Left colon (tissue), 2 donors: ENCODE measurements around the gene LRRC27. TPM values are rescaled to one million over a fixed set of nuclear protein-coding genes. Genes with fewer than 3 reads are reported as not detected.

Experiments
- ATAC-seq: fragments of 200-7000 bp; cut with Tn5 transposase; one replicate; pipeline ENCODE4 v1.9.1; 2020; ENCODE audit warnings: mild to moderate bottlenecking, moderate library complexity
- DNase-seq, 2 donors: peaks; one replicate each; pipeline ENCODE4 v3.0.0-alpha.2; 2020
- intact Hi-C, 2 donors: fragments of 100-400 bp; cut with DNase I in 1 of 2; cut with micrococcal nuclease in 1 of 2; formaldehyde crosslinking; loops; one replicate each; pipeline versions ENCODE4 v1.11.2 to v1.14.0; 2022; cut with DNase I, micrococcal nuclease
- total RNA-seq, 2 donors: library from RNA; stranded (reverse); fragmentation: NEBNext Ultra II Directional; extraction: Animal tissue kit (Norgen Biotek cat#: 25700); gene quantifications; one replicate each; pipeline ENCODE4 v1.2.1, GENCODE V29; 2021
- donor health status: DM: no; HTN: no; CAD: no.
- donor health status: DM: yes; HTN: yes; CAD: no.

LRRC27 gene
- total RNA-seq, 2 donors from 2014 or later: 6.5 to 9.2 TPM

DNA sequence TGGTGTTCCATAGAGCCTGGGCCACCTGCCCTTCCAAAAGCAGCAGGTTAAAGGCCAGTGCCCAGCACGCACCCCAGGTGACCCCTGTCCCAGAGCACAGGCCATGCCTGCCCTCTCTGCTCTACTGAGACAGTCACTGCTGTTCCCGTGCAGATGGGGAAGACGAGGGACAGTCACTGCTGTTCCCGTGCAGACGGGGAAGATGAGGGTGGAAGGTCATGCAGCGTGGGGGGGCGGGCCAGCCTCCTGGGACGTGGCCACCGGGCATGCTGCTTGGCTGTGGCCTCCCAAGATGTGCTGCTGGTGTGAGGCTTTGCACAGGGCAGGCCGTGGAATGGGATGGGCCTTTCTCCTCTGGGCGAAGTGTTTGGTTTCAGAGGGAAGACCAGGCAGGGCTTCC is 18.4 kb downstream of the LRRC27 start:
- DNase-seq: no peak
- no peak for ATAC-seq
- intact Hi-C loops: loop anchor here in 1 of 2 donors (5.0 kb wide), 1 partner anchor 128 kb away; no protein-coding TSS in a partner anchor

DNA sequence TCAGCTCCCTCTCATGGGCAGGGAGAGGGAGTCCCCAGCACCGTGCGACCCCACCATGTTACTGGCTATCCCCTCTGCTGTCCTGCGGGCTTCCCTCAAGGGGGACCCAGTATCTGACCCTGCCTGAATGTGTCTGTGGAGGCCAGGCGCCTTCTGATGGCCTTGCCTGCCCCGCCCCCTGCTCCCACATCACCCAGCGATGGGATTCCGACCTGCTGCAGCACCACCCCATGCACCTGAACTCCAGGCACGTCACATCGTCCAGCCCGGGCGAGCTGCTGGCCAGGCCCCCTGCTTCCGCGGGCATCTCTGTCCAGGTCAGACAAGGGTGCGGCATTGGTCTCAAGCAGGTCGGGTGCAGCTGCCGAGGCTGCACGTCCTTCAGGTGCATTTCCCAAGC is 19.0 kb downstream of the LRRC27 start:
- intact Hi-C loops: loop anchor here in 1 of 2 donors (5.0 kb wide), 1 partner anchor 129 kb away; no protein-coding TSS in a partner anchor
- ATAC-seq: no peak
- DNase-seq: no peak

DNA sequence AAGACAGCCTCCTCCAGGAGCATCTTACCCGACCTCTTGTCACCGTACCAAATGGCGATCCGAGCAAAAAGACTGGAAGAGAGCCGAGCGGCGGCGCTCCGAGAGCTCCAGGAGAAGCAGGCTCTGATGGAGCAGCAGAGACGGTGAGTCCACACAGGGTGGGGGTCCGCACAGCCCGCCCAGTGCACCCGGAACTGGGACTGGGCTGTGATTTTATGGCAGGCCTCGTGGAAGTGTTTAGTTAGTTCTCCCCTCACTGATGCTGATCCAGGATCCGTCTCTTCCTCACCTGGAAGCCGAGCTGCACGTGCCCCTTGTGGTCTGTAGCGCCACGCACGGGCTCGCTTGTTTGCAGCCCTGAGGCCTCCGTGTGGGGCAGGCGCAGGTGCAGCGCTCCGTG is 19.6 kb downstream of the LRRC27 start:
- DNase-seq (no peak), ATAC-seq (no peak)
- intact Hi-C loops: loop anchor here in 1 of 2 donors (5.0 kb wide), 1 partner anchor 129 kb away; no protein-coding TSS in a partner anchor

DNA sequence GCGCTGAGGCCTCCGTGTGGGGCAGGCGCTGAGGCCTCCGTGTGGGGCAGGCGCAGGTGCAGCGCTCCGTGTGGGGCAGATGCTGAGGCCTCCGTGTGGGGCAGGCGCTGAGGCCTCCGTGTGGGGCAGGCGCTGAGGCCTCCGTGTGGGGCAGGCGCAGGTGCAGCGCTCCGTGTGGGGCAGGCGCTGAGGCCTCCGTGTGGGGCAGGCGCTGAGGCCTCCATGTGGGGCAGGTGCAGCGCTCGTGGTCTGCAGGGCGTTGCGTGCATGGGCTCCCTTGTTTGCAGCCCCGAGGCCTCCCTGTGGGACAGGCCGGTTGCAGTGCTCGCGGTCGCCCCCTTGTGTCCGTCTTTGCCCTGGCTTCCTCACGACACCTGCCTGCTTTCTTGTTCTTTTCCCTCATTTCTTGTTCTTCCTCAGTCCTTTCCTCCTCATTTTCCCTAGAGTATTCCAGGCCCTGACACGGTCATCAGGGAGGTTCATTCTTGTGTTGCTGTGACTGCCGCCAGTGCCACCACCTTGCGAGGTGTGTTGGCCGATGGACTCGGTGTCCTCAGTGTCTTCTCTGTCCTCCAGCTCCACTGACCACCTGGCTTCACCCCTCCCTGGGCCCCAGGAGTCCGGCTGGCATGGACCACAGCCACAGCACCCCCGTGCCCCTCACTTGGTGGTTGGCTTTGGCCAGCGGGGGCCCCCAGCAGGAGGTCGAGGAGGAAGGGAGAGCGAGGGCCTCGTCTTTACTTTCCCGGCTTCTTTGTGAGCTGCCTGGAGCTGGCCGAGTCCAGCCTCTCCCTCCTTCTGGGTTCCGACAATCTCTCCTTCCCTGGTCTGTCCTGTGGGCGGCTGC is 20.7 kb downstream of the LRRC27 start:
- peak; percentile 49 to 86 for DNase-seq
- intact Hi-C loops: loop anchor here in 1 of 2 donors (5.0 kb wide), 1 partner anchor 130 kb away; no protein-coding TSS in a partner anchor
- ATAC-seq: peak; percentile 77

DNA sequence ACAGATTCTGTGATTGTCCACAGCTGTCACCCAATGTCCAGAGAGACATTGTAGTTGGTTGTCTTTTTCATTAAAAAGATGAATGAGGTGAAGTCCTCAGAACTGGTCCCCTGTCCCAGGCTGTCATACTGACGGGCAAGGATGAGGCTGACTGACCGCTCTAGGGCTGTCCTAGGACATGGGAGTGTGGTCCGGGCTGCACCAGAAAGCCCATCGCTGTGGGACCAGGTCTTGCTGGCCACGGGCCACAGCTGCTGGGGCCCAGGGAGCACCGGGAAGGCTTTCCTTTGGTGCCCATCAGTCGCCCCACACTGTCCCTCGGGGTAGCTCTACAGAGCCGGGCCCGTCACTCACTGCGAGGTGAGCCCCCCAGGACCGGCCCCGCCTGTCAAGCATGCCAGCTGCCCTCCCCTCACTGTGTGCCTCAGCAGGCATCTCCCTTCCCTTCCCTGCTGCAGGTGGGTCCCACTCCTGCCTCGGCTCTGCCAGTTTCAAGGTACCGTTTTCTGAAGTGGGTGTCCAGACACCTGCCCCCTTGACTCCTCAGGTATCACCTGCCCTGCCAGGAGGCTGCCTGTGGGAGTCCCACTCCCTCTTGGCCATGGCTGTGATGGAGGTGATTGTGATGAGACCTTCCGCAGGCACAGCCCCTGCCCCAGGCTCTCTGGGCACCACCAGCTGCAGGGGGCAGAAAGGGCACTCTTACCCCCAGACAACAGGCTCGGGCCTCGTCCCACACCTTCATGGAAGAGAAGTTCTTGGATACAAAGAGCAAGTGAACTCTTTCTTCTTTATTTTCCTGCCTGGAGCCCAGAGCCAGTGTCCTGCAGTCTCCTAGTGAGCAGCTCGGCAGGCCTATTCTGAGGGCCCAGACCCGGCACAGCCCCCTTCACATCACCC is 21.7 kb downstream of the LRRC27 start:
- ATAC-seq (no peak), DNase-seq (no peak)
- intact Hi-C loops: loop anchor here in 1 of 2 donors (5.0 kb wide), 1 partner anchor 131 kb away; no protein-coding TSS in a partner anchor

DNA sequence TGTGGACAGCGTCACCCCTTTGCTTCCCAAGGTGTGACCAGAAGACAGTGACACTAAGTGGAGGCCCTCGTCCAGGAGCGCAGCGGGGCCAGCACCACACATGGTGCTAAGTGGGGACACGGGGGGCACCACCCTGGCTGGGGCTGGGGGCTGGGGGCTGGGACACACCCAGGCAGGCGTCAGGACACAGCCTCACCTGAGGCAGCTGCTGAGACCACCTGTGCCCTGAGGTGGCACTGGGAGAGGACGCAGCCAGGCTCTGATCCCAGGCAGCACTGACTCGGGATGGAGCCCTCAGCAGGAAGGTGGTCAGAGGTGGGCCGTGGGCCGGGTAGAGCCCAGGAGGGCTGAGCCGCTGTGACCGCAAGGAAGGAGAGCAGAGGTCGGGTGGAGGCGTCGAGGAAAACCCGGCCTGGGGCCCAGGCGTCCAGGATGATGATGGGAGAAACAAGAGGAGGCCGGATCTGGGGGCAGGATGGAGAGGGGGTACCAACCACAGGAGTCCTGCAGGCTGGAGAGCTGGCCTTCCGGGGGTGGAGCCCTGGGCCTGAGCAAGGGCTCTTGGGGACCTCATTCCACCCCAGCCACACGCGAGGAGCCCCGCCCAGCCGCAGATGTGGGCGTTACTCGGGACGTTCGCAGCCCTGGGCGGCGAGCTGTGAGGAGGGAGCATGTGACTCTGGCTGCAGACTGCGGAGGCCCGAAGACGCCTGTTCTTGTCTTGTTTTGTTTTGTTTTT is 22.5 kb downstream of the LRRC27 start:
- DNase-seq (no peak), ATAC-seq (no peak)
- intact Hi-C loops: loop anchor here in 1 of 2 donors (5.0 kb wide), 1 partner anchor 132 kb away; no protein-coding TSS in a partner anchor

DNA sequence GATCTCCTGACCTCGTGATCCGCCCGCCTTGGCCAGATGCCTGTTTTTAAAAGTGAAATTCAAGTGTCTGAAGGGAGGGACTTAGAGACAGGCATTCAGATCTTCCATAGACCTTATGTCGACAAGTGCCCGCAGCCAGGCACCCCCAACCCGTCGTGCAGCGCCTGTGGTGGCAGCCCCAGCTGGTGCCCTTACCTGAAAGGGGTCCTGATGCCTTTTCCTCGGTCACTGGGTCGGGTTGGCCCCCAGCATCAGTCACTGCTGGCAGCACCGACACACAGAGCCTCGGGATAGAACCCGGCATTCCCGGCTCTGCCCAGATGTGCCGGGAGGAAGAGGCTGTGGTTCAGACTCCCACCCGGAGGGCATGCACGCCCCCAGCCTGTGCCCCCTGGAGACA is 23.3 kb downstream of the LRRC27 start:
- ATAC-seq (no peak), DNase-seq (no peak)
- intact Hi-C loops: no loop called here

DNA sequence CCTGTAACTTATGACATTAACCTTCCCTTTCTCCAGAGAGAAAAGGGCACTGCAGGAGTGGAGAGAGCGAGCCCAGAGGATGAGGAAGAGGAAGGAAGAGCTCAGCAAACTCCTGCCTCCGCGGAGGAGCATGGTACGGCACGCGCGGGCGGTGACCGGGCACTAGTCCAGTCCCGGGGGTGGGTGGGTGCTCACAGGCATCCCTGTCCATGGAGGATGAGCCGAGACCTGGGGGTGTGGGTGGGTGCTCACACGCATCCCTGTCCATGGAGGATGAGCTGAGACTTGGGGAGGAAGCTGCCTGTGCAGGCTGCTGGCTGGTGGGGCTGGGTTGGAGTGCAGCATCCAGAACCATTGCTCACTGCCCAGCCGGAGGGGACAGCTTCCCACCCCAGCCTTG is 23.8 kb downstream of the LRRC27 start:
- no peak for DNase-seq
- ATAC-seq: no peak
- intact Hi-C loops: no loop called here

DNA sequence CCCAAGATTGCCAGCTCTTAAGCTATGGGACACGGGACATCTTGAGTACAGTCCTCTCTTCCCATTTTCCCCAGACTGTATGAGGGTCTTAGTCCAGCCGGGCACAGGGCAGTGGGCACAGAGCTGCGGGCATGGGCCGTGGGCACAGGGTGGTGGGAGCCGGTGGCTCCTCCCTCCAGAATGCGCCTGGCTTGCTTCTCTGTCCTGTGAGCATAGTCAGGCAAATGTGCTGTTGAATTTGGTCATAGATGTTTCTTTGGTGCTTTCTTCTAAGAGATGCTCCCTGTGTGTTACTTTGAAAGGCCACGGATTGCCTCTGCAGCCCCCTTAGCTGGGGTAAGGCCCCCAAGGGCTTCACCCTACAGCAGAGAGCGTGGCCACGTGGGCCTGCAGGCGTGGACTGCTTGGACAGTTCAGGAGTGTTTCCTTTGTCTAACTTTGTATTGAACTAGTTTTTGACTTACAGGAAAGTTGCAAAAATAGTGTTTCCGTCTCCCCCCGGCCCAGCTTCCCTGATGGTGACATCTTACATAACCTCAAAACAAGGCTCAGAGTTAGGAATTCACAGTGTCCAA is 24.7 kb downstream of the LRRC27 start:
- no peak for ATAC-seq
- intact Hi-C loops: no loop called here
- no peak for DNase-seq

DNA sequence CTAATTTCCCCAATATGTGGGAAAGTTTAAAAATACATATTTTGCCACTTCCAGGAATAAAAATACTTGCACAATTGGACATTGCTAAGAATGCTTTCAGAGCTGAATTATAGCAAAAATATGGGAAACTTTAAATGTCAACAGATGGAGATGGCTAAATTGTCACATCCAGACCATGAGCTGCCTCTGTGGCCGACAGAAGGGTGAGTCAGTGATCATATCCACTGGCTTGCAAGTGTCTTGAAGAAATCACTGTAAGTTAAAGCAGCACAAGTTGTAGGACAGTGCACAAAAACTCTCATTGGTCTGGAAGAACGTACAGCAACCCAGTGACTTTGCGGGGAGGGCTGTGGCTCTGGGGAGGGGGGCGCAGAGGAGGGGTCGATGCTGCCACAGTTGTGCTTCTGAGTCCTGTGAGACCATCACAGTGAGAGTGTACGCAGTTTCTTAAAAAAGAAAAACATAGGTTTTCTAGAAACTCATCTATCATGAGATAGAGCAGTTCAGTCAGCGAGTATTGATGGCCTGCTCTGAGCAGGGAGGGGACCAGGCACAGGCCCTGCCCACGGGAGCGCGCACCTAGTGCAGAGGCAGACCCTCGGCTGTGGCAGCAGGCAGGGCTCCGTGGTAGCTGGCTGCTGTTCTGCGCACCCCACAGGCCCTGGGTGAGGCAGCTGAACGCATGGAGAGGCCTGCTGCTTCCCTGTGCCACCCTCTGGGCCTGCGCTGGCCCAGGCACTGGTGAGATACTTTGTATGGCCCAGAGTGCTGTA is 25.5 kb downstream of the LRRC27 start:
- DNase-seq: no peak
- intact Hi-C loops: no loop called here
- no peak for ATAC-seq

DNA sequence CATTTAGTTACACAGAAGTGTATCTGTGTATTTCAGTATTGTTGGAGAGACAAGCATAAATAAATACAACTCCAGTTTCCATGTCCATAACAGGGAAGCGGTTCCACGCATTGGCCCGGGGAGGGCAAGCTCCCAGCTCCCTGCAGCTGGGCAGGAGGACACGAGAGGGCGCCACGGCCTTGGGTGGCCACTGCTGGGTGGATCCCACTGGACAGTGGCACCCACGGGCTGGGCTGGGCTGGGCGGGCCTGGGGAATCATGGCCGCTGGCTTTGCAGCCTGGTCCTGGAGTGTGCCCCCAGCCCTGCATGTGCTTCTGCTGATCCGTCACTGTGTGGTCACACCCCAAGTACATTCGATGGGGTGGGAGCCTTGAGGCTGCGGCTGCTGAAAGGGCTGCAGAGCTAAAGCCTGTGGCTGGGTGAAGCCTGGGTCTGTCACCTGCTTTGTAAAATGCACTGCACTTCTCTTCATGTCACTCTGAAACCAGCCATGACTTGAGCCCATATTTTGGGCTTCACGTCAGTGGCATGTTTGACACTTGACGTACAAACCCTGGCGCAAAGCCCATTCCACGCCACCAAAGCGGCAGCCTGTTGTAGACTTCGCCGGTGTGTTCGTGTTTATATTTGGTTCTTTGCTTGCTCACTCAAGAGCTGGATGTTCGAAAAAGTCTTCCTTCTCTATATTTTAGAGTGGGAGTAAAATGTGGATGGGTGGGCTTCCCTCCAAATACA is 27.5 kb downstream of the LRRC27 start:
- no peak for DNase-seq
- ATAC-seq: no peak
- intact Hi-C loops: no loop called here

DNA sequence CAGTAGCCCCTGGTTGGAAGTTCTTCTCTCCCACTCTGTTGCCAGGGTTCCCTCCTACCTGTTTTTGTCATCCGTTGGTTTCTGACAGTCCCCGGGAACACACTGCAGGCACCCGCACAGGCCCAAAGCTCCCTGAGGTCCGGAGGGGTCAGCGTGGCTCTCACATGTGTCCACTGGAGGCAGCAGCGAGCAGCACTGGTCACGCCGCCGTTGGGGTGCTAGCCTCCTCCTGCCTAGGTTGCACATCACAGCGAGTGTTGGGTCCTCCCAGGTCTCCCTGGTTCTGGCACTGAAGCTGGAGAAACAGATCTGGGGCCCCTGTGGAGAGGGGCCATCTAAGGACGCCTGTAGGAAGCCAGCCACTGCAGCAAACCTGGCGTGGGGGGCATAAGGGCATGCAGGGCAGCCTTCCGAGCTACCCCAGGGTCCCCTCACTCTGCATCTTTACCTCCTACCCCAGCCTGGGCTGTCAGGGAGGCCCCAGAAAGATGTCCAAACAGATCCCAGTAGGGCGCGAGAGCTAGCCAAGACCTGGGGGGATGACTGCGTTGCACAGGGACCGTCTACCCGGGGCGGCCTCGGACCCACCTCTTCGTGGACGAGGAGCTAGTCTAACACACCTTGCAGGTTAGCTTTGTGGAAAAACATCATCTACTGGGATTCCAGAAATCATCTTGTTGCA is 28.9 kb downstream of the LRRC27 start:
- ATAC-seq: peak; percentile 36
- DNase-seq: peak in 1 of 2 donors; percentile 36
- intact Hi-C loops: no loop called here

DNA sequence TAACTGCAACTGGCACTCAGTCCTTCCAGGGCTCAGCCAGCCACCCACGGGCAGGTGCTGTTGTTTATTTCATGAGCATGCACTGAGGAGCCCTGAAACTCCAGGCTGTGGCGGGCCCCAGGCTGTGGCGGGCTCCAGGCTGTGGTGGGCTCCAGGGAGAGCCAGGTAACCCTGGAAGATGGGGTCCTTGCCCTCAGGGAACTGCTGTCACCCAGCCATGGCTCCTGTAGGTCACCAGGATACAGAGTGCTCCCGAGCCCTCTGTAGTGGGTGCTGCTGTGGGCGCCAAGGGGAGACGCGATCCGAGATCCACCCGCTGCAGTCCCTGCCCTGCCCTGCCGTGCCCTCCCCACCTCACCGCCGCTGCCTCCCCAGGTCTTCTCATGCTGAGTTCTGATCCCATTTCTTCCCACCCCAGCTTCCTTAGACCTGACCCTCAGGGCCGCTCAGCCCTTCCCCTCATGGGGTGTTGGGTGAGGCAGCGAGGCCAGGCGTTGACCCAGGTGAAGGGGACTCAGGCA is 29.6 kb downstream of the LRRC27 start:
- no peak for ATAC-seq
- no peak for DNase-seq
- intact Hi-C loops: no loop called here

DNA sequence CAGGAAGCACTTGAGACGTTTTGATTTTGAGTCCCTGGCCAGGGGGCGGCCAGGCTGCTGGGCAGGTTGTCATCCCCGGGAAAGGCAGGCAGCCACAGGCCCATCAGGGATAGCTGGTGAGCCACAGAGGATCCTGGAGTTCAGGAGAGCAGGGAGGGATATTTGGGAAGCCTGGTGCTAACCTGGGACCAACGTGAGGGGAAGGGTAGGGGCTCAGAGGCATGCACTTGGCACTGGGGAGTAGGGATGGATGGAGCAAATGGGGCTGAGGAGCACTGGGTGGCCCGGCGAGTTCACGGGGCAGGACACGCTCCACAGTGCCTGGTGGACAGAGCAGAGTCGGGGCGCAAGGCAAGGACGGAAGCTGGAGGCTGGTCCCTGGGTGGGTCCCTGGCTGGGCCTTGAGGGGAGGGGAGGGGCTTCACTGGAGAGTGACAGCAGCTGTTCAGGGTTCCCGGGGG is 30.2 kb downstream of the LRRC27 start:
- intact Hi-C loops: no loop called here
- no peak for ATAC-seq
- no peak for DNase-seq

DNA sequence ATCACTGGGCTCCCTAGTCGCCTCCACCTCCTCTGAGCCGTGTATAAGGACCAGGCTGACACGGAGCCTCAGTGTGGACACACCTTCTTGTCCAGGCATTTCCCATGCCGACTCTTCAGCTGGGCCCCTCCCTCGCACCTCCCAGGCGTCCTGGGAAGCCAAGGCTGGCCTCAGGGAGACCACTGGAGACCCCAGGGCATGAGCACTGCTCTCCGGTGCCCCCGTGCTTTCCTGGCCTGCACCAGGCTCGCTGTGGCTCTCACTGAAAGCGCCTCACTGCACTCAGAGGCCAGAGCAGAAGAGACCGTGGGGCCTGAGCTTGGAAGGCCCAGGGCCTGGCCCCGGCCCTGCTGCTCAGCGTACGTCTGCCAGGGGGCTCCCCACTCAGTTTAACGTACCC is 31.4 kb downstream of the LRRC27 start:
- intact Hi-C loops: no loop called here
- peak in 1 of 2 donors; percentile 13 for DNase-seq
- no peak for ATAC-seq

DNA sequence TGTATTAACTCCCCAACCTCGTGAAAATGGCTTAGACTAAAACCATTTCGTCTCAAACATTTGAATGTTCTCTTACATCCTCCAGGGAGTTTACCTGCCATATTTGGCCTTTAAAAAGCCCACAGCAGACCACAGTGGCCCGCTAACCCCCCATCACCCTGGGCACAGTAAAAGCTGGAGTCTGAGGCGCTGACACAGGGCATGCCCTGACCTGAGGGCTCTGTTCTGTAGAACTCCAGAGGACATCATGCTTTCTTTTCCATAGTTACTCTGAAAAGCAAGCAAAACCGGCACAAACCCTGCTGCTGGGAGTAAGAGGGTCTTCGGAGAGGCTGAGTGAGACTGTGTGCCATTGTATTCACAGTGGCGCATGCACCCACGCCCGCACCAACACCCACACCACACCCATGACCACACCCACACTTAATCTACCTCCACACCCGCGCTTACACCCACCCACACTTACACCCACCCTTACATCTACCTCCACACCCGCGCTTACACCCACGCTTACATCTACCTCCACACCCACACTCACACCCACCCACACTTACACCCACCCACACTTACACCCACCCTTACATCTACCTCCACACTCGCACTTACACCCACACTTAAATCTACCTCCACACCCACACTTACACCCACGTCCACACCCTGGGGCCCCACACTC is 32.1 kb downstream of the LRRC27 start:
- DNase-seq: peak in 1 of 2 donors; percentile 18
- ATAC-seq: peak; percentile 74
- intact Hi-C loops: no loop called here
